SK-N-SH (cell line): ENCODE measurements around the gene PKNOX2. TPM values are rescaled to one million over a fixed set of nuclear protein-coding genes. Genes with fewer than 3 reads are reported as not detected.
A peak's percentile ranks its signal among the peaks of the same experiment; 100 is the strongest.

Experiments used
- CTCF ChIA-PET: fragments of 300-600, 350-600 bp; formaldehyde crosslinking; extraction: SDS; loops from one replicate; lab custom pipeline; 2021; lab: Yijun Ruan, JAX
- POLR2A ChIA-PET: fragments of 350-600 bp; sonication (Branson Sonifier 250); formaldehyde crosslinking; extraction: SDS; loops from one replicate; lab custom pipeline; 2020; ENCODE audit warnings: antibody characterized with exemption, inconsistent platforms; lab: Yijun Ruan, JAX
- DNase-seq: peaks from one replicate; pipeline ENCODE4 v3.0.0; 2012
- H2AFZ ChIP-seq: fragments of 200-600 bp; sonication (generic); 2 replicates; pipeline ENCODE4 v1.8.1; 2016; ENCODE audit warnings: antibody characterized with exemption, mild to moderate bottlenecking, low read depth
- H3F3A ChIP-seq: fragments of 200-600 bp; sonication (generic); replicated peaks from 2 replicates; pipeline ENCODE3; 2016; ENCODE audit warnings: antibody characterized with exemption, mild to moderate bottlenecking; ENCODE audit not compliant: insufficient read depth
- H3K27ac ChIP-seq, 2 experiments: fragments of 200-500 bp in 1 of 2; fragments of 200-600 bp in 1 of 2; sonication (Bioruptor generic) in 1 of 2; sonication (generic), shearing (Covaris generic) in 1 of 2; 2 replicates each; pipeline versions ENCODE4 v1.5.1 to v1.6.1; 2014 to 2016; ENCODE audit warnings: low read depth in 2 of 2, inconsistent platforms in 1 of 2, low read length in 1 of 2, mild to moderate bottlenecking in 1 of 2, mixed read lengths in 1 of 2
- H3K27me3 ChIP-seq: fragments of 200-600 bp; sonication (generic), shearing (Covaris generic); 2 replicates; pipeline ENCODE4 v1.6.1; 2016; ENCODE audit warnings: mixed run types; ENCODE audit not compliant: insufficient read depth
- H3K36me3 ChIP-seq, 2 experiments: fragments of 200-500 bp in 1 of 2; fragments of 200-600 bp in 1 of 2; sonication (Bioruptor generic) in 1 of 2; sonication (generic) in 1 of 2; replicated peaks in 1 of 2; 2 replicates each; pipeline versions ENCODE3 to v1.5.1; 2014 to 2016; ENCODE audit warnings: low read length in 1 of 2, mild to moderate bottlenecking in 1 of 2; ENCODE audit not compliant: insufficient read depth in 2 of 2, control insufficient read depth in 1 of 2
- H3K4me1 ChIP-seq, 2 experiments: fragments of 200-500 bp in 1 of 2; fragments of 200-600 bp in 1 of 2; sonication (Bioruptor generic) in 1 of 2; sonication (generic), shearing (Covaris generic) in 1 of 2; 2 replicates each; pipeline versions ENCODE4 v1.5.1 to v1.6.1; 2014 to 2016; ENCODE audit warnings: low read depth in 1 of 2, low read length in 1 of 2, mixed run types in 1 of 2; ENCODE audit not compliant: insufficient read depth in 2 of 2, control insufficient read depth in 1 of 2
- H3K4me2 ChIP-seq: fragments of 200-600 bp; sonication (generic), shearing (Covaris generic); 2 replicates; pipeline ENCODE4 v1.6.1; 2017; ENCODE audit warnings: mixed run types
- H3K4me3 ChIP-seq, 2 experiments: fragments of 200-500 bp in 1 of 2; fragments of 200-600 bp in 1 of 2; sonication (Bioruptor generic) in 1 of 2; sonication (generic), shearing (Covaris generic) in 1 of 2; 2 replicates each; pipeline versions ENCODE4 v1.5.1 to v1.8.1; 2014 to 2016; ENCODE audit warnings: low read depth in 2 of 2, inconsistent platforms in 1 of 2, low read length in 1 of 2, mild to moderate bottlenecking in 1 of 2, mixed read lengths in 1 of 2, moderate library complexity in 1 of 2
- H3K79me2 ChIP-seq: fragments of 200-600 bp; sonication (generic); 2 replicates; pipeline ENCODE4 v1.8.1; 2017; ENCODE audit warnings: mild to moderate bottlenecking; ENCODE audit not compliant: insufficient read depth
- H3K9ac ChIP-seq: fragments of 200-600 bp; sonication (generic); 2 replicates; pipeline ENCODE4 v1.6.1; 2017; ENCODE audit warnings: mixed run types
- H3K9me2 ChIP-seq: fragments of 200-600 bp; sonication (generic); 2 replicates; pipeline ENCODE4 v1.6.1; 2017; ENCODE audit warnings: mixed run types
- H3K9me3 ChIP-seq: fragments of 200-600 bp; sonication (generic); 2 replicates; pipeline ENCODE4 v1.6.1; 2017; ENCODE audit warnings: mixed run types, mild to moderate bottlenecking, moderate library complexity
- H4K20me1 ChIP-seq: fragments of 200-600 bp; sonication (generic); 2 replicates; pipeline ENCODE4 v1.6.1; 2017; ENCODE audit warnings: mild to moderate bottlenecking, mixed run types; ENCODE audit not compliant: insufficient read depth
- JUND ChIP-seq: IDR thresholded peaks from 2 replicates; pipeline ENCODE4 v1.4.0; 2012
- MEF2A ChIP-seq: IDR thresholded peaks from 2 replicates; pipeline ENCODE4 v1.4.0; 2012; ENCODE audit warnings: low read depth, borderline replicate concordance
- MXI1 ChIP-seq: IDR thresholded peaks from 2 replicates; pipeline ENCODE4 v1.6.1; 2012; ENCODE audit warnings: mild to moderate bottlenecking, low read depth, low read length, improper control_type of control experiment
- NFIC ChIP-seq: IDR thresholded peaks from 2 replicates; pipeline ENCODE4 v1.4.0; 2012; ENCODE audit warnings: borderline replicate concordance
- PBX3 ChIP-seq: IDR thresholded peaks from 2 replicates; pipeline ENCODE4; 2012
- REST ChIP-seq: IDR thresholded peaks from 2 replicates; pipeline ENCODE4 v1.6.1; 2012; ENCODE audit warnings: mild to moderate bottlenecking, low read depth, low read length, moderate library complexity
- RXRA ChIP-seq: IDR thresholded peaks from 2 replicates; pipeline ENCODE4 v1.4.0; 2012; ENCODE audit warnings: low read depth, mild to moderate bottlenecking, borderline replicate concordance
- WGBS: methylation state at CpG from one replicate; pipeline ENCODE4 v1.1.6; 2017; ENCODE audit warnings: low lambda C conversion rate; 5-methylcytosine and 5-hydroxymethylcytosine counted together
- polyA plus RNA-seq, 3 experiments: library from polyadenylated mRNA; depleted of rRNA; stranded (reverse); fragments of >200 nt; gene quantifications; 2 replicates each; pipeline ENCODE4 v1.2.3, GENCODE V29; 2012

The PKNOX2 gene
- polyA plus RNA-seq, 1 of the 3 experiments (the other 2 are of a cell fraction): 0.02 TPM

GRCh38 chr11:125402435-125402834 lies 237.9 kb downstream of the PKNOX2 start:
- Histone ChIP-seq H3K9ac (no peak overlapping the region), H3K9me3 (no peaks in the 10 kb centered on the region), H3K27me3 (peaks cover 34% of the 10 kb centered on the region; the same call in 1 of the 2 replicates), H3K4me2 (no peak overlapping the region), H3K4me3 (no peak overlapping the region), H3K79me2 (no peaks in the 10 kb centered on the region), H3K4me1 (peaks cover 0 to 11% of the 10 kb centered on the region in 2 experiments; a peak in 2 of 4 replicates), H4K20me1 (no peaks in the 10 kb centered on the region), H3K36me3 (no peaks in the 10 kb centered on the region), H3K9me2 (no peaks in the 10 kb centered on the region), H3K27ac (no peak overlapping the region), H2AFZ (no peak overlapping the region), H3F3A (no peaks in the 10 kb centered on the region)
- POLR2A ChIA-PET: no interaction called here
- peak; percentile 27; the same call in 1 of the 2 replicates for TF ChIP-seq PBX3
- TF ChIP-seq JUND: no peak
- CTCF ChIA-PET: interaction anchor here (0.9 to 7.6 kb wide), 6 partner anchors 26 to 663 kb away, joined by 3 to 100 read pairs (median 15); partner anchors contain the start of genes NRGN and PKNOX2
- no peak for DNase-seq
- 30% methylated on average over 2 of the region's 2 CpGs for WGBS

GRCh38 chr11:125404157-125404810 lies 239.7 kb downstream of the PKNOX2 start:
- Histone ChIP-seq H3K27ac (no peak overlapping the region), H3K79me2 (no peaks in the 10 kb centered on the region), H3F3A (no peaks in the 10 kb centered on the region), H3K4me3 (peak overlapping the region in 1 of 2 experiments; percentile 19; a peak in 1 of 4 replicates), H3K9me3 (no peaks in the 10 kb centered on the region), H3K9me2 (no peaks in the 10 kb centered on the region), H2AFZ (no peak overlapping the region), H3K36me3 (no peaks in the 10 kb centered on the region), H4K20me1 (no peaks in the 10 kb centered on the region), H3K4me2 (no peak overlapping the region; the same call in 1 of the 2 replicates), H3K27me3 (peaks cover 43% of the 10 kb centered on the region; the same call in 1 of the 2 replicates), H3K4me1 (peaks cover 0 to 7% of the 10 kb centered on the region in 2 experiments; a peak in 2 of 4 replicates), H3K9ac (no peak overlapping the region)
- CTCF ChIA-PET: interaction anchor here (0.6 to 7.6 kb wide), 73 partner anchors 7 to 506 kb away, joined by 3 to 100 read pairs (median 5); partner anchors contain the start of genes HEPACAM, PKNOX2 and TMEM218
- 53% methylated on average over 12 of the region's 15 CpGs for WGBS
- DNase-seq: no peak
- TF ChIP-seq REST (no peak), MEF2A (no peak), RXRA (no peak), NFIC (no peak), MXI1 (no peak)
- POLR2A ChIA-PET: no interaction called here
